GM21737 (cell line): ENCODE data around the gene OR4C5.
"Not testable (repeated sequence)": the region's sequence is repeated elsewhere in the genome, so short reads cannot be mapped to it uniquely, and the experiment has no call there.

Experiments used
- ATAC-seq: cut with Tn5 transposase; IDR thresholded peaks from one replicate; pipeline ENCODE4 v1.9.1; 2021; ENCODE audit warnings: mild to moderate bottlenecking, moderate library complexity; ENCODE audit not compliant: unreplicated experiment

OR4C5 gene

GRCh38 chr11:48366365-48366764 is at the start of gene OR4C5:
TSS of gene OR4C5 (minus strand) at chr11:48366465. CDS start at chr11:48366465, 0 bp downstream.
- ATAC-seq, result no peak

DNA sequence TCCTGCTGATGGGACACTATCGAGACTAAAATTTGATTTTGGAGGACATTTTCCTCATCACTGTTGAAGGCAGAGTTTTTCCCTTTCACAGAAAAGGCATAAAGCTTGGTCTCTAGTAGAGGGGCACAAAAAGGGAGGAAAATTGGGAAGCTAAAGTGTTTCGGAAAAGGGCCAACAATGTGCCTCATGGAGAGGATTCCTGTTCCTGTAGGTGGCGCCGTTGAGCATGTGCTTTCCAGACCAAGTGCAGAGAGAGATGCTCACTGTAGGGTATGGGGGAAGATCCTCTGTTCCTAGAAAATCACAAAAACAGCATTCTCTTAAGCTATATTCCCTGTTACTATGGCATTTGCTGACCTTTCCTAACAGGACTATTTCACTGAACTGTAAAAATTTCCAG is 18.4 kb upstream of the OR4C5 start:
- no peak for ATAC-seq

DNA sequence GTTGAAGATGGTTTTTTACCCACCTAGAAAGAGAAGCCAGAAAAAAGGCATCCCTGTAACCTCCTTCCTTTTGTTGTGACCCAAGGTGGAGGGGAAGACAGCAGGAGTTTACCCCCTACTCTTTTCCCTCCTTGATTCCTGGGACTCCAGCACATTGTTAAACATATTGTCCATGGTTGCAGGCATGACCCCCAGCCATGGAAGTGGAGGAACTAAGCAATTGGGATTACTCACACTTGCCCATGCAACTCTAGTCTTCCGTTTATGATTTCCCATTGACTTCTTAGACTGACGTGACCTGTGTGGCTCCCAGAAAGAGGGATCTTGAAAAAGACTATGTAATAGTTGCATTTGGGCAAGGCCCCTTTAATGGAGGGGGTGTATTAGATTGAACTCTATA is 17.9 kb upstream of the OR4C5 start:
- ATAC-seq, result not testable (repeated sequence)

DNA sequence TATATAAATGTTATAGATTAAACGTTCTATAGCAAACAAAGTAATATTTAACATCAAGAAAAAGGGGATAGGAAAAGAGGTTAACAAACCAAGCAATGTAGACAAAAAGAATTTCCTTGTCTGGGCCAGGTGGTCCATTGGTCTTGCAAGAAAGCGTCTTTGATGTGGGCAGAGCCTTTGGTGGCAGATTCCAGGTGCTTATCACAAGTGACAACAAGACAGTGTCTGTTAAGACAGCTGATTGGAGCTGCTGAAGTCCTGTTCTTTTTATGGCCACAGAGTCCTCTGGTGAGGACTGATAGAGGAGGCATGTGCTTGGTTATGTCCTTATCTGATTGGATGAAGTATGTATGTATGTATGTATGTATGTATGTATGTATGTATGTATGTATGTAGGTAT is 5.0 kb downstream of the OR4C5 start:
- ATAC-seq, result not testable (repeated sequence)

GRCh38 chr11:48354677-48355076 is 11.6 kb downstream of the OR4C5 start:
- no peak for ATAC-seq

GRCh38 chr11:48354013-48354412 is 12.3 kb downstream of the OR4C5 start:
- no peak for ATAC-seq

- ATAC-seq, result not testable (repeated sequence)
Observed at GRCh38 chr11:48346286-48346685, 20.0 kb downstream of the OR4C5 start.

- not testable (repeated sequence) for ATAC-seq
Observed at GRCh38 chr11:48342505-48342904, 23.8 kb downstream of the OR4C5 start.

DNA sequence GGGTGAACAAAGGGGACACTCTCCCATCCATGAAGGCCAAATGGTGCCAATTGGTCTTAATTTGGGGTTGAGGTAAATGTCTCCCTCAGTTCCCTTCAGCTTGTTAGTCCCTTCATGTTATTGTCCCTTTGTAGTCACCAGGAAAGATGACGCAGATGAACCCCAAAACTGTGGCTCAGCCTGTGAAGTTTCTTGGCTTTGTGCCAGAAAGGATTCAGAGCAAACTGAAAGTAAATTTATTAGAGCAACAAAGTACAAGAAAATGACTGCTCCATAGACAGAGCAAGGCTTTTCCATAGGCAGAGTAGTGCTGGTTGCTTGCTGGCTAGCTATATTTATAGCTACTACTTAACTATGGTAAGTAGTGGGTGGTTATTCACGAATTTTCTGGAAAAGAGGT is 24.8 kb downstream of the OR4C5 start:
- ATAC-seq, result no peak

GRCh38 chr11:48324620-48325019 is 41.6 kb downstream of the OR4C5 start, which contains the start of gene OR4C3:
TSS of gene OR4C3 (plus strand) at chr11:48324920. CDS start at chr11:48325022, 102 bp downstream.
- ATAC-seq, result not testable (repeated sequence)

GRCh38 chr11:48319813-48320212 is 46.5 kb downstream of the OR4C5 start:
- not testable (repeated sequence) for ATAC-seq
